ENCODE measurements around the gene ALDH1L1. TPM values are rescaled to one million over a fixed set of nuclear protein-coding genes. Genes with fewer than 3 reads are reported as not detected.

Gene ALDH1L1
- total and polyA plus RNA-seq, 4 donors: 0.51 to 9.0 (median 2.8) TPM

- Histone ChIP-seq H3K9ac (ENCODE audit: insufficient read depth in 1 of 2, low read length in 2 of 2) (no peak overlapping the region), H3K27me3 (ENCODE audit: control insufficient read depth in 3 of 3, insufficient read depth in 3 of 3, low read length in 2 of 3) (no peaks in the 10 kb centered on the region), H3K4me3 (no peak overlapping the region), H3K36me3 (ENCODE audit: control insufficient read depth in 4 of 4, insufficient read depth in 4 of 4, low read length in 4 of 4) (no peaks in the 10 kb centered on the region), H3K27ac (ENCODE audit: low read depth in 1 of 2, low read length in 1 of 2) (no peak overlapping the region), H3K4me1 (ENCODE audit: control insufficient read depth in 5 of 5, insufficient read depth in 5 of 5, low read length in 5 of 5) (no peaks in the 10 kb centered on the region), H3K9me3 (ENCODE audit: control insufficient read depth in 4 of 4, insufficient read depth in 3 of 4, low read length in 3 of 4) (peaks cover 0 to 2% (median 0%) of the 10 kb centered on the region in 4 donors)
- ATAC-seq (ENCODE audit: insufficient read depth, low FRiP score) (no peak), DNase-seq (no peak)
- no peak for TF ChIP-seq CTCF (IDR thresholded peaks at IDR 0.05; ENCODE audit: control extremely low read depth, extremely low read depth)
- 69 to 81% methylated on average over 8 of the region's 8 CpGs for WGBS, 2 donors
These were observed 23.9 kb downstream of the ALDH1L1 start for GRCh38 chr3:126156468-126156867.

GRCh38 chr3:126155819-126156218 is 24.6 kb downstream of the ALDH1L1 start:
- Histone ChIP-seq H3K4me1 (ENCODE audit: control insufficient read depth in 5 of 5, insufficient read depth in 5 of 5, low read length in 5 of 5) (no peaks in the 10 kb centered on the region), H3K36me3 (ENCODE audit: control insufficient read depth in 4 of 4, insufficient read depth in 4 of 4, low read length in 4 of 4) (no peaks in the 10 kb centered on the region), H3K9me3 (ENCODE audit: control insufficient read depth in 4 of 4, insufficient read depth in 3 of 4, low read length in 3 of 4) (peaks cover 0 to 2% (median 0%) of the 10 kb centered on the region in 4 donors), H3K27me3 (ENCODE audit: control insufficient read depth in 3 of 3, insufficient read depth in 3 of 3, low read length in 2 of 3) (no peaks in the 10 kb centered on the region), H3K9ac (ENCODE audit: insufficient read depth in 1 of 2, low read length in 2 of 2) (no peak overlapping the region), H3K4me3 (no peak overlapping the region), H3K27ac (ENCODE audit: low read depth in 1 of 2, low read length in 1 of 2) (no peak overlapping the region)
- WGBS, 2 donors: 56 to 61% methylated on average over 6 of the region's 6 CpGs
- TF ChIP-seq CTCF (IDR thresholded peaks at IDR 0.05; ENCODE audit: control extremely low read depth, extremely low read depth): no peak
- DNase-seq (no peak), ATAC-seq (ENCODE audit: insufficient read depth, low FRiP score) (no peak)

- Histone ChIP-seq H3K4me1 (ENCODE audit: control insufficient read depth in 5 of 5, insufficient read depth in 5 of 5, low read length in 5 of 5) (no peaks in the 10 kb centered on the region), H3K27ac (ENCODE audit: low read depth in 1 of 2, low read length in 1 of 2) (no peak overlapping the region), H3K9ac (ENCODE audit: insufficient read depth in 1 of 2, low read length in 2 of 2) (no peak overlapping the region), H3K4me3 (no peak overlapping the region), H3K9me3 (ENCODE audit: control insufficient read depth in 4 of 4, insufficient read depth in 3 of 4, low read length in 3 of 4) (peaks cover 0 to 2% (median 0%) of the 10 kb centered on the region in 4 donors), H3K27me3 (ENCODE audit: control insufficient read depth in 3 of 3, insufficient read depth in 3 of 3, low read length in 2 of 3) (no peaks in the 10 kb centered on the region), H3K36me3 (ENCODE audit: control insufficient read depth in 4 of 4, insufficient read depth in 4 of 4, low read length in 4 of 4) (no peaks in the 10 kb centered on the region)
- 90 to 95% methylated on average over 2 of the region's 2 CpGs for WGBS, 2 donors
- no peak for TF ChIP-seq CTCF (IDR thresholded peaks at IDR 0.05; ENCODE audit: control extremely low read depth, extremely low read depth)
- DNase-seq (no peak), ATAC-seq (ENCODE audit: insufficient read depth, low FRiP score) (no peak)
These were observed 25.1 kb downstream of the ALDH1L1 start for GRCh38 chr3:126155280-126155640.
